ENCODE measurements around the gene RPS6KA4. TPM values are rescaled to one million over a fixed set of nuclear protein-coding genes. Genes with fewer than 3 reads are reported as not detected.
A peak's percentile ranks its signal among the peaks of the same experiment; 100 is the strongest.

The RPS6KA4 gene
- total RNA-seq, 1 experiment from 2014 or later, result 67.3 TPM

DNA sequence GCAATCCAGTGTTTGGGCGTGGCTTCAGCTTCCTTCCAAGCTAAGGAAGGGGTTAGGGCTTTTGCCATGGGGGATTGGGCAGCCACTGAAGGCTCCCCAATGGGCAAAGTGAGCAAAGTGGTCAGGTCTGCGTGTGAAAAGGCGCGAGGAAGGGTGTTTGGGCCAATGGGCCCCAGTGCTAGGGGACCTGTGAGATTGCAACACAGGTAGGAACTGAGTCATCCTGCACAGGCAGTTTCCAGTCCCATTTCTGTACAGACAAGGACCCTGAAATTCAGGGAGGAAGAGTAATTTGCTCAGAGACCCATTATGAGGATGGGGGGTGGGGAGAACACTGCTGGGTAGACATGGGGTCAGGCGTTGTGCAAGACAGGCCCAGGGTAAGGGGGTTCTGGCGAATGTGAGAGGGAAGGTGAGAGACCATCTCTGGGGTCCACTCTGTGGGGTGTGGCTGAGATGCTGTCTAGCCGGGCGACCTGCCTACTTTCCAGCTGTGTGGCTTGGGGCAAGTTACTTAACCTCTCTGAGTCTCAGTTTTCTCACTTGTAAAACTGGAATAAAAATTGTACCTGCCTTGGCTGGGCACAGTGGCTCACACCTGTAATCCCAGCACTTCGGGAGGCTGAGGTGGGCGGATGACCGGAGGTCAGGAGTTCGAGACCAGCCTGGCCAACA lies 11.6 kb upstream of the RPS6KA4 start:
- no peaks in the 10 kb centered on the region for H3K79me2 ChIP-seq (ENCODE audit: insufficient read depth, low read length)
- peak overlapping the region; percentile 39; the same call in 1 of the 2 replicates for H3K4me2 ChIP-seq (ENCODE audit: low read length)
- POLR2A ChIA-PET, result interaction anchor here (1.3 kb wide), 1 partner anchor 30 kb away, joined by 4 read pairs; the partner anchor contains the start of genes PRDX5 and TRMT112
- no peak overlapping the region for H3K4me3 ChIP-seq (replicated peaks in 1 of 2; ENCODE audit: low read depth in 1 of 2, low read length in 2 of 2)
- intact Hi-C loops (cut with micrococcal nuclease), result no loop called here
- no TSS peak for BruUV-seq (replicated peaks)
- no peaks in the 10 kb centered on the region for H3K9me3 ChIP-seq (ENCODE audit: control insufficient read depth in 1 of 2, insufficient read depth in 1 of 2, low read depth in 1 of 2, low read length in 2 of 2)
- RAD21 ChIA-PET (ENCODE audit: low non-redundant PET in 1 of 2, low total read pairs in 2 of 2, uncharacterized antibody in 2 of 2, unreplicated experiment in 2 of 2), result no interaction called here
- H3K9ac ChIP-seq (ENCODE audit: low read length), result no peak overlapping the region
- H2AFZ ChIP-seq (ENCODE audit: low read depth, low read length, poor library complexity, severe bottlenecking), result no peak overlapping the region
- TF ChIP-seq, protein P1, sequence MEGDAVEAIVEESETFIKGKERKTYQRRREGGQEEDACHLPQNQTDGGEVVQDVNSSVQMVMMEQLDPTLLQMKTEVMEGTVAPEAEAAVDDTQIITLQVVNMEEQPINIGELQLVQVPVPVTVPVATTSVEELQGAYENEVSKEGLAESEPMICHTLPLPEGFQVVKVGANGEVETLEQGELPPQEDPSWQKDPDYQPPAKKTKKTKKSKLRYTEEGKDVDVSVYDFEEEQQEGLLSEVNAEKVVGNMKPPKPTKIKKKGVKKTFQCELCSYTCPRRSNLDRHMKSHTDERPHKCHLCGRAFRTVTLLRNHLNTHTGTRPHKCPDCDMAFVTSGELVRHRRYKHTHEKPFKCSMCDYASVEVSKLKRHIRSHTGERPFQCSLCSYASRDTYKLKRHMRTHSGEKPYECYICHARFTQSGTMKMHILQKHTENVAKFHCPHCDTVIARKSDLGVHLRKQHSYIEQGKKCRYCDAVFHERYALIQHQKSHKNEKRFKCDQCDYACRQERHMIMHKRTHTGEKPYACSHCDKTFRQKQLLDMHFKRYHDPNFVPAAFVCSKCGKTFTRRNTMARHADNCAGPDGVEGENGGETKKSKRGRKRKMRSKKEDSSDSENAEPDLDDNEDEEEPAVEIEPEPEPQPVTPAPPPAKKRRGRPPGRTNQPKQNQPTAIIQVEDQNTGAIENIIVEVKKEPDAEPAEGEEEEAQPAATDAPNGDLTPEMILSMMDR (IDR thresholded peaks at IDR 0.05 in 2 of 3, conservative IDR thresholded peaks at IDR 0.05 in 1 of 3; ENCODE audit: borderline replicate concordance in 1 of 3, insufficient read depth in 1 of 3, low read depth in 2 of 3, low read length in 2 of 3), result no peak
- no peak for TF ChIP-seq EGR1 (IDR thresholded peaks at IDR 0.05; ENCODE audit: low read depth)
- TF ChIP-seq SRF (IDR thresholded peaks at IDR 0.05; ENCODE audit: low read depth), result no peak
- CTCF ChIA-PET, result interaction anchor here (1.0 kb wide), 1 partner anchor 8 kb away, joined by 3 read pairs; no protein-coding TSS in a partner anchor
- DNase-seq (ENCODE audit: low read depth, low spot score) (no peak), ATAC-seq (no peak)
- H3K9me2 ChIP-seq (ENCODE audit: insufficient read depth), result no peaks in the 10 kb centered on the region
- no peak overlapping the region for H3K27ac ChIP-seq (ENCODE audit: low read depth, low read length)
- peaks cover 8 to 22% of the 10 kb centered on the region in 2 experiments; a peak in 3 of 4 replicates for H3K4me1 ChIP-seq (ENCODE audit: control insufficient read depth in 1 of 2, insufficient read depth in 2 of 2, low read length in 2 of 2)
- no peaks in the 10 kb centered on the region for H3K27me3 ChIP-seq (ENCODE audit: insufficient read depth, low read length)
- no peaks in the 10 kb centered on the region for H4K20me1 ChIP-seq (ENCODE audit: insufficient read depth)
- no peaks in the 10 kb centered on the region for H3K36me3 ChIP-seq (ENCODE audit: control insufficient read depth in 1 of 2, insufficient read depth in 2 of 2, low read length in 2 of 2)

DNA sequence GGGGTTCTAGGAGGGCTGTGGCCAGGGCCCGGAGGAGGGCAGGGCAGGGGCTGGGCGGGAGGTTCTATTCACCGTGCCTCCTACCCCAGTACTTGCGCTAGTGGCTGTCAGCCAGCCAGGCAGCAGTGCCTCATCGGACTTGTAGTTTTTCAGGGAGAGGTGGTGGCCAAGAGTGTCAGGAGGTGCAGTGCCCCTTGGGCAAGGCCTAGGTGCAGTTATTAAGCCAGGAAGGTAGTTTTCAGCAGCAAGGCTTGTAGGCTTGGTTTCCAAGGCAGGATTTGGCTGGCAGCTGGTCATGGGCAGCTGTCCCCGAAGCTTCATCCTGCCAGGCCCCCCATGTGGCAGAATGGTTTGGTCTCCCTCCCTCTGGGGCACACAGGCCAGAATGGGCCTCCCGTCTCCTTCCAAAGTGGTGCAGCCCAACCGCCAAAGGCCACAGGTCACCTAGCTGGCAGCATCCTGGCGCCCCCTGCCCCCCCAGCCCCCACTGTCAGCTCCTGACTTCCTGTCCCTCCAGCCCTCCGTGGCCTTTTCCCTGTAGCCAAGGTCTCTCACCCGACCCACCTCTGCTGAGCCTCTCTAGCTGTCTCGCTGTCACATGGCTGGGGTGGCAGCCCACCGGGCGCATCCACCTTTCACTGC lies 10.5 kb upstream of the RPS6KA4 start:
- DNase-seq (ENCODE audit: low read depth, low spot score), result no peak
- H3K9ac ChIP-seq (ENCODE audit: low read length), result no peak overlapping the region
- ATAC-seq, result no peak
- ChIA-PET CTCF (interaction anchor here (0.6 kb wide), 1 partner anchor 71 kb away, joined by 3 read pairs; no protein-coding TSS in a partner anchor), RAD21 (ENCODE audit: low non-redundant PET in 1 of 2, low total read pairs in 2 of 2, uncharacterized antibody in 2 of 2, unreplicated experiment in 2 of 2) (no interaction called here), POLR2A (interaction anchor here (1.0 kb wide), 1 partner anchor 167 kb away, joined by 3 read pairs; no protein-coding TSS in a partner anchor)
- H3K36me3 ChIP-seq (ENCODE audit: control insufficient read depth in 1 of 2, insufficient read depth in 2 of 2, low read length in 2 of 2), result no peaks in the 10 kb centered on the region
- no peak overlapping the region for H3K4me2 ChIP-seq (ENCODE audit: low read length)
- H4K20me1 ChIP-seq (ENCODE audit: insufficient read depth), result no peaks in the 10 kb centered on the region
- intact Hi-C loops (cut with micrococcal nuclease), result no loop called here
- no peak overlapping the region for H3K27ac ChIP-seq (ENCODE audit: low read depth, low read length)
- no peaks in the 10 kb centered on the region for H3K79me2 ChIP-seq (ENCODE audit: insufficient read depth, low read length)
- TF ChIP-seq ELF1 (IDR thresholded peaks at IDR 0.05; ENCODE audit: borderline replicate concordance, low read depth), result no peak
- H3K27me3 ChIP-seq (ENCODE audit: insufficient read depth, low read length), result no peaks in the 10 kb centered on the region
- no peaks in the 10 kb centered on the region for H3K9me2 ChIP-seq (ENCODE audit: insufficient read depth)
- H3K9me3 ChIP-seq (ENCODE audit: control insufficient read depth in 1 of 2, insufficient read depth in 1 of 2, low read depth in 1 of 2, low read length in 2 of 2), result no peaks in the 10 kb centered on the region
- no peak overlapping the region for H3K4me3 ChIP-seq (replicated peaks in 1 of 2; ENCODE audit: low read depth in 1 of 2, low read length in 2 of 2)
- peaks cover 2 to 11% of the 10 kb centered on the region in 2 experiments; a peak in 3 of 4 replicates for H3K4me1 ChIP-seq (ENCODE audit: control insufficient read depth in 1 of 2, insufficient read depth in 2 of 2, low read length in 2 of 2)
- H2AFZ ChIP-seq (ENCODE audit: low read depth, low read length, poor library complexity, severe bottlenecking), result no peak overlapping the region
- BruUV-seq (replicated peaks), result no TSS peak

Data from HCT116 (cell line).